Neural progenitor cell (in vitro differentiated cells): ENCODE data around the gene FBXW7. TPM values are rescaled to one million over a fixed set of nuclear protein-coding genes. Genes with fewer than 3 reads are reported as not detected.

Source experiments
- DNase-seq: peaks from one replicate; pipeline ENCODE4 v3.0.0-alpha.2; 2016; ENCODE audit warnings: low spot score
- H2AFZ ChIP-seq: fragments of 200-600 bp; sonication (generic); replicated peaks from 2 replicates; pipeline ENCODE4 v1.6.1; 2016; ENCODE audit warnings: antibody characterized with exemption
- H3F3A ChIP-seq: fragments of 200-600 bp; sonication (generic); 2 replicates; pipeline ENCODE4 v1.6.1; 2016; ENCODE audit warnings: antibody characterized with exemption, low read depth
- H3K27ac ChIP-seq: fragments of 200-600 bp; sonication (generic); 2 replicates; pipeline ENCODE4 v1.5.1; 2016; ENCODE audit warnings: mild to moderate bottlenecking
- H3K27me3 ChIP-seq: fragments of 200-600 bp; sonication (generic); 2 replicates; pipeline ENCODE4 v1.6.1; 2016; ENCODE audit warnings: mild to moderate bottlenecking, moderate library complexity
- H3K36me3 ChIP-seq: fragments of 200-600 bp; sonication (generic); 2 replicates; pipeline ENCODE4 v1.5.1; 2016
- H3K4me1 ChIP-seq: fragments of 200-600 bp; sonication (generic); 2 replicates; pipeline ENCODE4 v1.6.1; 2016; ENCODE audit warnings: mixed run types
- H3K4me2 ChIP-seq: fragments of 200-600 bp; sonication (generic); 2 replicates; pipeline ENCODE4 v1.6.1; 2016
- H3K4me3 ChIP-seq: fragments of 200-600 bp; sonication (generic); 2 replicates; pipeline ENCODE4 v1.5.1; 2016
- H3K79me2 ChIP-seq: fragments of 200-600 bp; sonication (generic); 2 replicates; pipeline ENCODE4 v1.6.1; 2016; ENCODE audit warnings: low read depth
- H3K9ac ChIP-seq: fragments of 200-600 bp; sonication (generic); 2 replicates; pipeline ENCODE4 v1.6.1; 2016
- H3K9me3 ChIP-seq: fragments of 200-600 bp; sonication (generic); 2 replicates; pipeline ENCODE4 v1.5.1; 2016; ENCODE audit warnings: low read depth
- H4K20me1 ChIP-seq: fragments of 200-600 bp; sonication (generic); 2 replicates; pipeline ENCODE4 v1.6.1; 2016; ENCODE audit warnings: low read depth
- H3K27ac Mint-ChIP-seq: 3 replicates; pipeline ENCODE4 v1.8.0; 2021; ENCODE audit warnings: mixed read lengths
- H3K27me3 Mint-ChIP-seq: 2 replicates; pipeline ENCODE4 v1.8.0; 2022; ENCODE audit warnings: low read depth, mild to moderate bottlenecking, inconsistent platforms, moderate library complexity, mixed read lengths; ENCODE audit not compliant: insufficient read depth
- H3K36me3 Mint-ChIP-seq: 3 replicates; pipeline ENCODE4 v1.8.0; 2021; ENCODE audit warnings: mixed read lengths
- H3K4me1 Mint-ChIP-seq: 3 replicates; pipeline ENCODE4 v1.8.0; 2021; ENCODE audit warnings: mixed read lengths
- H3K4me3 Mint-ChIP-seq: 3 replicates; pipeline ENCODE4 v1.8.0; 2021; ENCODE audit warnings: mild to moderate bottlenecking, moderate library complexity, mixed read lengths
- H3K9me3 Mint-ChIP-seq: 3 replicates; pipeline ENCODE4 v1.8.0; 2020; ENCODE audit warnings: mixed read lengths
- CTCF ChIP-seq: fragments of 200-600 bp; sonication (generic); IDR thresholded peaks from 2 replicates; pipeline ENCODE4 v1.5.1; 2017; ENCODE audit warnings: antibody characterized with exemption, mild to moderate bottlenecking
- EZH2 ChIP-seq: fragments of 200-600 bp; sonication (generic); IDR thresholded peaks from 2 replicates; pipeline ENCODE4 v1.6.1; 2017; ENCODE audit warnings: antibody characterized with exemption, mild to moderate bottlenecking, moderate library complexity
- EZH2phosphoT487 ChIP-seq: fragments of 200-600 bp; sonication (generic); IDR thresholded peaks from 2 replicates; pipeline ENCODE4 v1.6.1; 2017; ENCODE audit warnings: antibody characterized with exemption
- total RNA-seq: library from RNA; depleted of rRNA; stranded (reverse); fragments of >200 nt; gene quantifications from 2 replicates; pipeline ENCODE4 v1.2.3, GENCODE V29; 2015; ENCODE audit warnings: low replicate concordance

Gene FBXW7
- total RNA-seq, 1 donor from 2014 or later: 43.9 TPM

GRCh38 chr4:152480326-152480725 lies 55.6 kb downstream of the FBXW7 start:
- Mint-ChIP-seq H3K9me3 (peaks cover 5% of the 10 kb centered on the region), H3K27me3 (no peaks in the 10 kb centered on the region), H3K36me3 (peaks cover 2% of the 10 kb centered on the region), H3K4me1 (no peaks in the 10 kb centered on the region), H3K4me3 (no peak overlapping the region), H3K27ac (no peak overlapping the region)
- Histone ChIP-seq H4K20me1 (peaks cover 7% of the 10 kb centered on the region), H3K4me2 (no peak overlapping the region), H3K9ac (no peak overlapping the region), H3F3A (no peaks in the 10 kb centered on the region), H3K4me3 (no peak overlapping the region), H3K79me2 (peaks cover 36% of the 10 kb centered on the region), H3K27ac (no peak overlapping the region), H3K36me3 (no peaks in the 10 kb centered on the region), H2AFZ (no peak overlapping the region), H3K27me3 (no peaks in the 10 kb centered on the region), H3K4me1 (peaks cover 11% of the 10 kb centered on the region), H3K9me3 (no peaks in the 10 kb centered on the region)
- TF ChIP-seq EZH2phosphoT487 (no peak), EZH2 (no peak), CTCF (no peak)
- DNase-seq: no peak

- Mint-ChIP-seq H3K9me3 (peaks cover 5% of the 10 kb centered on the region), H3K36me3 (peaks cover 2% of the 10 kb centered on the region), H3K27ac (no peak overlapping the region), H3K4me3 (no peak overlapping the region), H3K27me3 (no peaks in the 10 kb centered on the region), H3K4me1 (no peaks in the 10 kb centered on the region)
- no peak overlapping the region for H3K9ac ChIP-seq
- H3K9me3 ChIP-seq: no peaks in the 10 kb centered on the region
- H4K20me1 ChIP-seq: peaks cover 7% of the 10 kb centered on the region
- no peak overlapping the region for H3K4me2 ChIP-seq
- DNase-seq: no peak
- TF ChIP-seq EZH2phosphoT487: no peak
- no peak overlapping the region for H2AFZ ChIP-seq
- no peaks in the 10 kb centered on the region for H3K36me3 ChIP-seq
- peaks cover 36% of the 10 kb centered on the region for H3K79me2 ChIP-seq
- no peak overlapping the region for H3K27ac ChIP-seq
- H3F3A ChIP-seq: no peaks in the 10 kb centered on the region
- no peak overlapping the region for H3K4me3 ChIP-seq
- H3K27me3 ChIP-seq: no peaks in the 10 kb centered on the region
- H3K4me1 ChIP-seq: peaks cover 11% of the 10 kb centered on the region
These were observed 56.4 kb downstream of the FBXW7 start for GRCh38 chr4:152479428-152480026.

- no peak overlapping the region for H3K27ac Mint-ChIP-seq
- Histone ChIP-seq H3K27me3 (no peaks in the 10 kb centered on the region), H4K20me1 (peaks cover 7% of the 10 kb centered on the region), H3K4me3 (no peak overlapping the region), H3K27ac (no peak overlapping the region), H3K9me3 (no peaks in the 10 kb centered on the region), H3K4me1 (peaks cover 11% of the 10 kb centered on the region), H3K4me2 (no peak overlapping the region), H3K79me2 (peaks cover 36% of the 10 kb centered on the region), H3K36me3 (no peaks in the 10 kb centered on the region), H3K9ac (no peak overlapping the region), H2AFZ (no peak overlapping the region), H3F3A (no peaks in the 10 kb centered on the region)
- DNase-seq: no peak
- H3K27me3 Mint-ChIP-seq: no peaks in the 10 kb centered on the region
- H3K4me3 Mint-ChIP-seq: no peak overlapping the region
- H3K4me1 Mint-ChIP-seq: no peaks in the 10 kb centered on the region
- peaks cover 2% of the 10 kb centered on the region for H3K36me3 Mint-ChIP-seq
- H3K9me3 Mint-ChIP-seq: peaks cover 5% of the 10 kb centered on the region
- no peak for TF ChIP-seq CTCF
- TF ChIP-seq EZH2: no peak
- TF ChIP-seq EZH2phosphoT487: no peak
These were observed 57.2 kb downstream of the FBXW7 start for GRCh38 chr4:152478461-152479237.

GRCh38 chr4:152476796-152477195 lies 59.1 kb downstream of the FBXW7 start:
- Histone ChIP-seq H3K9ac (no peak overlapping the region), H3K79me2 (peaks cover 40% of the 10 kb centered on the region), H4K20me1 (peaks cover 7% of the 10 kb centered on the region), H3K4me1 (peaks cover 11% of the 10 kb centered on the region), H3K4me3 (no peak overlapping the region), H3K27me3 (no peaks in the 10 kb centered on the region), H3K4me2 (peak overlapping the region; percentile 16), H3K27ac (no peak overlapping the region), H2AFZ (no peak overlapping the region), H3K9me3 (no peaks in the 10 kb centered on the region), H3K36me3 (no peaks in the 10 kb centered on the region), H3F3A (no peaks in the 10 kb centered on the region)
- H3K4me3 Mint-ChIP-seq: no peak overlapping the region
- no peak for DNase-seq
- TF ChIP-seq CTCF (no peak), EZH2phosphoT487 (no peak), EZH2 (no peak)
- no peaks in the 10 kb centered on the region for H3K4me1 Mint-ChIP-seq
- no peaks in the 10 kb centered on the region for H3K27me3 Mint-ChIP-seq
- H3K27ac Mint-ChIP-seq: no peak overlapping the region
- peaks cover under 1% of the 10 kb centered on the region for H3K9me3 Mint-ChIP-seq
- peaks cover 4% of the 10 kb centered on the region for H3K36me3 Mint-ChIP-seq
